HG03045 (cell line): ENCODE measurements around the gene LMBR1.

Experiments
- ATAC-seq: cut with Tn5 transposase; IDR thresholded peaks from one replicate; pipeline ENCODE4 v1.9.1; 2021; ENCODE audit warnings: mild to moderate bottlenecking, moderate library complexity; ENCODE audit not compliant: unreplicated experiment

Gene LMBR1

DNA sequence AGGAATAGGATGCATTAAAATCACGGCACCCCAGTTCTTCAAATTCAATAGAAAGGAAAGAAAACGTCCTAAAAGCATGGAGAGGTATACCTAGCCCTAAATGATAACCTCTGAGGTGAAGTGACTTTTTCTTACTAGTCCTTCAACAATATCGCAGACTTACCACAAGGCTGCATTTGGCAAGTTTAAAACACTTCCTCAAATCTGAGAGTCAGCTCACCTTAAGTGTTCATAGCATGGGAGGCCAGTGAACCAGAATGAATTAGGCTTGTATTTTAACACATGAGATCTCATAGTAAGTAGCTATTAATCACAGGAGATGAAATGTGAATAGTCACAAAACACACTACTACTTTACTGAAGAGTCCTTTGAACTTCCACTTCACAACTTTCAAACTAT, 128.2 kb downstream of the LMBR1 start:
- ATAC-seq: no peak

DNA sequence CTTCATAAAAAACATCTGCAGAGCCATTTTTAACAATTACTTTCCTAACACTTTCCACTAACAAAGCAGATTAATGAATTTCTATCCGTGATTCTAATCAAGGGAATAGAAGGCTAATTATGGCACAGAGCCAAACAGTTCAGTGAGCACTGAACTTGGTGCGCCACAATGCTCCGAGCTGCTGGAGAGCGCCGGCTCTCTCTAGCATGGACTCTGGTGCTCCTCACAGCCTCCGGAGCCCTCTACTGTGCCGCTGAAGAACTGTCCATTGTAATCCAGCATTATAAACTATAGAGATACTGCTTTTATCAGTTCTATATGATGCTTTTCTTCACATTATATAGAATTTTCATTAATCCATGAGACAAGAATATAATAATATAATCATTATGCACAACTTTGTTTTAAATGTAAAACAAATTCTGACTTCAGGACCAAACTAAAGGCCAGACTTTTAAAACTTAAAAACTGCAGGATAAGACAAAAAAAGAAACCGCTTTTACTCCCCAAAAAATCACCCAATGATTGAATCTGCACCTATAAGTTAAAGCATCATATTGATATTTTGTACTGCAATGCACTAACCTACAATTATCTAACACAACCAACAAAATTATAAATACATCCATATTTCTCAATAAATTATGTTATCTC, 128.8 kb downstream of the LMBR1 start:
- no peak for ATAC-seq

DNA sequence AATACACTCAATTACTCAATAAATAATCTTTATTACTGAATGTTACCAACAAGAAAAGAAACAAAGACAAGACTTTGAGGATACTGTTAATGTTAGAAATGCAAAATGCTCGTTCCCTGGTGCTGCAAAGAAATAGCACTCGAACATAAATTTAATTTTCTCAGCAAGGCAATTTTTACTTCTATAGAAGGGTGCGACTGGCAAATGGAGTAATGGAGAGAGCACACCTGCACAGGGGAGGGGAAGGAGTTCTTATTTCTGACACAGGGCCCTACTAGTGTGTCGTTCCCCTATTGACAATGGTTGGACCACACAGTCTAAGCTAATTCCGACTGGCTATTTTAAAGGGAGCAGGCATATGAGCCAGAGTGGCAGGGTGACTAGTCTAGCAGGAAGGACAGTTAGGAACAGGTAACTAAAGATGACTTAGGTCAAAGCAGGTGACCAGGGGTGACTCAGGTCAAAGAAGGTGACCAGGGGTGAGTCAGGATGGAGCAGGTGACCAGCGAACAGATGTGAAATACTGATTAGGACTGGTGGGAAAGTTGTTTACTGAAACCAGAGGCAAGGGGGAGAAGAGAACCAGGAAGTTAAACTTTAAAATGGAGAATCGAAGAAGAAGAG, 133.3 kb downstream of the LMBR1 start:
- no peak for ATAC-seq

GRCh38 chr7:156759143-156759542, 133.8 kb downstream of the LMBR1 start:
- no peak for ATAC-seq

DNA sequence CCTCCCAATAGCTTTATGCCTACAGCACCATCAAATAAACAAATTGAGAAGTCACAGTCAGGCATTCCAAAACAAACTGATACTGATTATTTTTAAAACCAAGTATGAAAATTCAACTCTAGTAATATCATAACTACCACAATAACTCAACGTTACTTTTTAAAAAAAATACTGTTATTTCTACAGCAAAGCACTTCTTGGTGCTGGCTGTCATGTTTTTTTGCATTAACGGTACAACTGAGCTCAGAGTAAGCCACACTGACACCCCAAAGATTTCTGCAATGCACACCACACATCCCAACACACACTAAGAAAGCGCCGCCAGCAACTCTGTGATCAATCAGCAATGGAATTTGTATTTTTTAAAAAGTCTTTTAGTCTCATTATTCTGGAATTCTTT, 138.8 kb downstream of the LMBR1 start:
- no peak for ATAC-seq

DNA sequence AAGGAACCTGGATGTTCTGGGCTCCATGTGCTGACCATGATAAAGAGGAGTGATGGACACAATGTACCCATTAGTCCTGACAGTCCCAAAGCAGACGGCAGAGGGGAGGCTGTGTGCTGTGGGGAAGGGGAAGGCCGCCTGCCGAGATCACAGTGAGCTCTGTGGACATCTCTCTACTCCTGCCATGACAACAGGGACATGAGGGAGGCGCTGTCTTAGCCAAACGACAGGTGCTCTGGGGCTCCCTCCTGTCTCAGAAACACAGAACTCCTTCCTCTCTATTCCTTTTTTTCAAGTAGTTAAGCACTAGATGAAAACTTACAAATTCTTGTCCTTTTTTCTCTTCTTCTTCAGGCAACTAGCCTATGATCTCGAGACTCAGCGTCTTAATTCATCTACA, 139.4 kb downstream of the LMBR1 start:
- ATAC-seq: no peak

GRCh38 chr7:156753229-156753560, 139.8 kb downstream of the LMBR1 start:
- no peak for ATAC-seq

- no peak for ATAC-seq
Observed at GRCh38 chr7:156752367-156753228, 140.4 kb downstream of the LMBR1 start.

DNA sequence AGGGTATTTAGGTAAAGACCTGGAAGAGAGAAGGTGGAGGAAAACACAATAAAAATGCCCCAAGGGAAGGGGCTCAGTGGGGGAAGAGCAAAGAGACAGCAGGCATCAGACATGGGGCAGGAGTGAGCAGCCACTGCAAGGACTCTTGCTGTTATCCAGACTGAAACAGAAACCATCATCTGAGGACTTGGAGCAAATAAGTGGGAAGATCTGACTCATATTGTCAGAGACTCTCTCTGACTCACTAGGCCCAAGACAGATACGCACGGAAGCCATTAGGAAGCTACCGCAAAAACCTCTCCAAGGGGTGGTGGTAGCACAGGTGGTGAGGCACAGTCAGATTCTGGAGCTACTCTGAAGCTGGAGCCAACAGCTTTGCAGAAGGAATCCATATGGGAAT, 141.7 kb downstream of the LMBR1 start:
- ATAC-seq: no peak

- ATAC-seq: no peak
Observed at GRCh38 chr7:156747718-156748117, 145.3 kb downstream of the LMBR1 start.

DNA sequence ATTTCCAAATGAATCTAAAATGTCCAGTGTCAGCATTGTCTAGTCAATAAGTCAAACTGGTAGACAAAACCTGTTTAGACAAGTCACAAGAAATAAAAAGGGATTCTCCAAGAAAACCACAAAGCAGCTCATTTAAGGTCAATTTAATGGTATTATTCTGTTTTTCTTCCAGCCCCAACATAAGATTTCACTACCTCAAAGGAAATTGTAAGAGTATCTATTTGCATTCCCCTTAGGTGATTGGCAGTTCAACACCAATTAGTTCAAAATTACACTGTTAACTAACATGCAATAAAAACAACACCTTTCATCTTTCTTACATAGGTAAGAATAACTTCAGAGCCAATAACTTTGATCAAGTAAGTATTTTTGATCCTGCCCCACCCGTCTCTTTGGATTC, 146.1 kb downstream of the LMBR1 start:
- no peak for ATAC-seq

- no peak for ATAC-seq
Observed at GRCh38 chr7:156739596-156739995, 153.4 kb downstream of the LMBR1 start.

GRCh38 chr7:156735851-156736250, 157.1 kb downstream of the LMBR1 start:
- no peak for ATAC-seq

DNA sequence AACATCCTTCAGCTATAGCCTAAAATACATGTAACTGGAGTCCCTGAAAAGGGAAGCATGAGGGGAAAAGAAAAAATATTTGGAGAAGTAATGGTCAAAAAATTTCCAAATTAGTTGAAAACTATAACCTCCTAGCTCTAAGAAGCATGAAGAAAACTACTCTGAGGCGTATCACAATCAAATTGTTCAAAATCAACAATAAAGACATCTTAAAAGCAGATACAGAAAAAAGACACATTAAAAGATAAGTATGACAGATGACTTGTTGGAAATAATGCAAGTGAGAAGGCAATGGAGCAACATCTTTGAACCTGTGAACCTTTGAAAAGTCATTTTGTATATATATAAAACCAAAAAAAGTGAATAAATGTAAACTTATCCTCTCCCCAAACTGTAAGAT, 159.3 kb downstream of the LMBR1 start:
- no peak for ATAC-seq

DNA sequence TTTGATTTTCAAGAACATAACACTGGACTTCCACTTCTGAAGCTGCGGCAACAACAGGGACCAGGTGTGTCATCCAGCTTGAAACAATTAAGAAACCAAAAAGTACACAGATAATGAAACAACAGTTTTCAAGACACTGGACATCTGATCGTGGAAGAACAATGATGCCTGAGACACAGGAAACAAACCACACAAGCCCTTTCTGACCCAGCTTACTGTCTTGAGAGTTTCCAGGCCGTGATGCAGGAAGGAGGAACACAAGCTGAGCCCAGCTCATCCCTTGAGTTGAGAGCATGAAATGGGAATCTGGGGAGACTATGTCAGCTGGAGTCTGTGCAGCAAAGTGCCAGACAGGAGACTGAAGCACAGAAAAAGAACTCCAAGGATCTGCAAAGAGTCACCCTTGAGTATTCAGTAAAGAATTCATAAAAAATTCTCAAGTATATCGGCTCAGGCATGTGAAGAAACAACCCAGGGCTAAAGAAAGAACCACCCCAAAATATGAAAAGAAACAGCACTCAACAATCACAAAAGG, 160.8 kb downstream of the LMBR1 start:
- ATAC-seq: no peak

DNA sequence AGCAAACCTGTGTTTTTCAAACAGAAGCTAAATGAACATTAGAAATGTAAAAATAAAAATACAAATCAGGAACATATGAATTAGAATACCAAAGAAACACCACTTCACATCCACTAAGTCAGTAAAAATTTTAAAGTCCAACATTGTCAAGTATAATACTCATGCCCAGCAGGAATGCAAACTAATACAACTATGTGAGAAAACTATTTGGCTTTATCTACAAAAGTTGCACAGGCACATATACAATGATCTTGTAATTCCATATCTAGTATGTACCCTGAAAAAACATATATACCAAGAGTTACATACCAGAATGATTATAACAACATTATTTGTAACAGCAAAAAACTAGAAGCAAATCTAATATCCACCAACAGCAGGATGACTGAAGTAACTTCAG, 161.3 kb downstream of the LMBR1 start:
- no peak for ATAC-seq

GRCh38 chr7:156725936-156726335, 167.0 kb downstream of the LMBR1 start:
- ATAC-seq: no peak

- no peak for ATAC-seq
Observed at GRCh38 chr7:156725073-156725472, 167.9 kb downstream of the LMBR1 start.

GRCh38 chr7:156722043-156722826, 170.7 kb downstream of the LMBR1 start:
- no peak for ATAC-seq

DNA sequence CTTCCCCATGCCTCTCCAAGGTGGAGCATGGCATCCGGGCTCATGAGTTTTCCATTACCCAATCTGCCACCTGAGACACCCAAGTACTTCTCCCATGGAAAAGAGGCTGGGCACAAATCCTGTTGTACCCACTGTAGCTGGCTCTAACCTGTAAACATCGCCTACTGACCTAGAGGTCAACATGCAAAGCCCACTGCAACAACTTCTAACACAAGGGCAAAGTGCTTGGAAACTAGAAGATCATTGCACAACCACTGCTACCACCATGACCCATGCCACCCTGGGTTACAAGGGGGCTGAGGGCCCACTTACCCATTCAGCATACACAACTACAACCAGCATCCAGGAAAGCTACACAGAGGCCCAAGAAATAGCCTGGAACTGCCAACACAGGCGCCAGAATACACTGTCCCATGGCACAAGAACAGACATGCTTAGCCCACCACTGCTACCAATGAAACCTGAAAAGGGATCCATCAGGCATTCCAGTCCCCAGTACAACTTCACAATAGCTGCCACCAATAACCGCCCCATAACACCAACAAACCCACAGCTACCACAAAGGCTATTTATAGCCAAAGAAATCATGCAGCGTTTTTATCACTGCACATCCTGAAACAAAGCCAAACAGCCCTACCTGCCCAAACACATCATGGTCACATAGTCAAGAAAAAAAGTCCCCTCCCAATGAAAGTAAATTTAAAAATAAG, 189.1 kb downstream of the LMBR1 start:
- ATAC-seq: no peak
